A549 (cell line): Measurements from ENCODE around the gene EIF2B2.

Experiments
- TF ChIP-seq, protein P1 (sequence below): fragments of >200 bp; sonication (Bioruptor Twin); formaldehyde crosslinking; IDR thresholded peaks from 3 replicates; pipeline ENCODE4 v1.5.1; 2016
- TF ChIP-seq, protein P2 (sequence below): fragments of 200-600 bp; sonication (generic); IDR thresholded peaks from 2 replicates; pipeline ENCODE4 v1.6.1; 2016; ENCODE audit warnings: antibody characterized with exemption, mild to moderate bottlenecking, moderate library complexity

DNA sequence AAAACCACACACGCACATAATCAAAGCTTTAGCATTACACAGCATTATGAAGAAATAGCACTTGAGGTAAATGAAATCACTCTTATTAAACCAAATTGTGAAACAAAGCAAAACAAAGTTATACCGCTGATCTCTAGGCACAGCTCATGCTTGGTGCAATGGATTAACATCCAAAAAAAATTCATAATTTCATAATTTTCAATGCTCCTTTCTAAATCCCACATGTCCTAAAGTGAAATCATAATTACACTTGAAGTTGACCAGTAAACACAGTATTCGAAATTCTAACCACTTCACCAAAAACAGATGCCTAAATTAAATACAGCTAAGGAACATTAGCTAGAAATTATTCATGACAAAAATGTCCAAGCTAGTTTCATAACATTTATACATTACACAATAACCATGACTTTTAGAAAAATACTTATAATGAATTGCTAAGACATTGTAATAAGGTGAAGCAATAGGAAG lies 47.0 kb downstream of the EIF2B2 start:
- TF ChIP-seq, protein P1, sequence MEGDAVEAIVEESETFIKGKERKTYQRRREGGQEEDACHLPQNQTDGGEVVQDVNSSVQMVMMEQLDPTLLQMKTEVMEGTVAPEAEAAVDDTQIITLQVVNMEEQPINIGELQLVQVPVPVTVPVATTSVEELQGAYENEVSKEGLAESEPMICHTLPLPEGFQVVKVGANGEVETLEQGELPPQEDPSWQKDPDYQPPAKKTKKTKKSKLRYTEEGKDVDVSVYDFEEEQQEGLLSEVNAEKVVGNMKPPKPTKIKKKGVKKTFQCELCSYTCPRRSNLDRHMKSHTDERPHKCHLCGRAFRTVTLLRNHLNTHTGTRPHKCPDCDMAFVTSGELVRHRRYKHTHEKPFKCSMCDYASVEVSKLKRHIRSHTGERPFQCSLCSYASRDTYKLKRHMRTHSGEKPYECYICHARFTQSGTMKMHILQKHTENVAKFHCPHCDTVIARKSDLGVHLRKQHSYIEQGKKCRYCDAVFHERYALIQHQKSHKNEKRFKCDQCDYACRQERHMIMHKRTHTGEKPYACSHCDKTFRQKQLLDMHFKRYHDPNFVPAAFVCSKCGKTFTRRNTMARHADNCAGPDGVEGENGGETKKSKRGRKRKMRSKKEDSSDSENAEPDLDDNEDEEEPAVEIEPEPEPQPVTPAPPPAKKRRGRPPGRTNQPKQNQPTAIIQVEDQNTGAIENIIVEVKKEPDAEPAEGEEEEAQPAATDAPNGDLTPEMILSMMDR = no peak
- TF ChIP-seq, protein P2, sequence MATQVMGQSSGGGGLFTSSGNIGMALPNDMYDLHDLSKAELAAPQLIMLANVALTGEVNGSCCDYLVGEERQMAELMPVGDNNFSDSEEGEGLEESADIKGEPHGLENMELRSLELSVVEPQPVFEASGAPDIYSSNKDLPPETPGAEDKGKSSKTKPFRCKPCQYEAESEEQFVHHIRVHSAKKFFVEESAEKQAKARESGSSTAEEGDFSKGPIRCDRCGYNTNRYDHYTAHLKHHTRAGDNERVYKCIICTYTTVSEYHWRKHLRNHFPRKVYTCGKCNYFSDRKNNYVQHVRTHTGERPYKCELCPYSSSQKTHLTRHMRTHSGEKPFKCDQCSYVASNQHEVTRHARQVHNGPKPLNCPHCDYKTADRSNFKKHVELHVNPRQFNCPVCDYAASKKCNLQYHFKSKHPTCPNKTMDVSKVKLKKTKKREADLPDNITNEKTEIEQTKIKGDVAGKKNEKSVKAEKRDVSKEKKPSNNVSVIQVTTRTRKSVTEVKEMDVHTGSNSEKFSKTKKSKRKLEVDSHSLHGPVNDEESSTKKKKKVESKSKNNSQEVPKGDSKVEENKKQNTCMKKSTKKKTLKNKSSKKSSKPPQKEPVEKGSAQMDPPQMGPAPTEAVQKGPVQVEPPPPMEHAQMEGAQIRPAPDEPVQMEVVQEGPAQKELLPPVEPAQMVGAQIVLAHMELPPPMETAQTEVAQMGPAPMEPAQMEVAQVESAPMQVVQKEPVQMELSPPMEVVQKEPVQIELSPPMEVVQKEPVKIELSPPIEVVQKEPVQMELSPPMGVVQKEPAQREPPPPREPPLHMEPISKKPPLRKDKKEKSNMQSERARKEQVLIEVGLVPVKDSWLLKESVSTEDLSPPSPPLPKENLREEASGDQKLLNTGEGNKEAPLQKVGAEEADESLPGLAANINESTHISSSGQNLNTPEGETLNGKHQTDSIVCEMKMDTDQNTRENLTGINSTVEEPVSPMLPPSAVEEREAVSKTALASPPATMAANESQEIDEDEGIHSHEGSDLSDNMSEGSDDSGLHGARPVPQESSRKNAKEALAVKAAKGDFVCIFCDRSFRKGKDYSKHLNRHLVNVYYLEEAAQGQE = no peak
